Activated gamma-delta T cell treated with Interleukin-2 at 50 U/mL for 16 hours (primary cell): ENCODE data around the gene MSMP.

Experiments
- DNase-seq: peaks from one replicate; pipeline ENCODE4 v3.0.0-alpha.2; 2020

MSMP gene

GRCh38 chr9:35740243-35740642 is 13.8 kb downstream of the MSMP start:
- DNase-seq, result no peak

- DNase-seq, result no peak
Measured at GRCh38 chr9:35738924-35739323, 15.2 kb downstream of the MSMP start.

GRCh38 chr9:35738186-35738585 is 15.9 kb downstream of the MSMP start:
- no peak for DNase-seq

- no peak for DNase-seq
Measured at GRCh38 chr9:35737143-35737542, 16.9 kb downstream of the MSMP start.

- peak; percentile 64 for DNase-seq
Measured at GRCh38 chr9:35736201-35736633, 17.9 kb downstream of the MSMP start.

GRCh38 chr9:35734096-35734495 is 20.0 kb downstream of the MSMP start:
- no peak for DNase-seq

GRCh38 chr9:35732800-35733541 is 21.1 kb downstream of the MSMP start:
- DNase-seq, result no peak

GRCh38 chr9:35732185-35732799 is 21.8 kb downstream of the MSMP start, which contains the start of the genes CREB3 and TLN1:
Gene CREB3 (plus strand): TSS chr9:35732666. CDS start chr9:35732773, 107 bp downstream.
Gene TLN1 (minus strand): TSS chr9:35732195. CDS start chr9:35725694, 6,501 bp downstream.
- DNase-seq, result peak; percentile 97

- no peak for DNase-seq
Measured at GRCh38 chr9:35731415-35732184, 22.5 kb downstream of the MSMP start.

- DNase-seq, result no peak
Measured at GRCh38 chr9:35730486-35730854, 23.6 kb downstream of the MSMP start.

GRCh38 chr9:35729700-35730485 is 24.2 kb downstream of the MSMP start:
- DNase-seq, result no peak

- DNase-seq, result no peak
Measured at GRCh38 chr9:35729101-35729500, 25.0 kb downstream of the MSMP start.

- peak; percentile 35 for DNase-seq
Measured at GRCh38 chr9:35728041-35728971, 25.8 kb downstream of the MSMP start.

- no peak for DNase-seq
Measured at GRCh38 chr9:35727676-35728040, 26.4 kb downstream of the MSMP start.

- peak; percentile 53 for DNase-seq
Measured at GRCh38 chr9:35726931-35727330, 27.1 kb downstream of the MSMP start.

GRCh38 chr9:35725362-35725761 is 28.7 kb downstream of the MSMP start:
- no peak for DNase-seq

GRCh38 chr9:35723908-35724307 is 30.2 kb downstream of the MSMP start:
- DNase-seq, result no peak

GRCh38 chr9:35723426-35723825 is 30.6 kb downstream of the MSMP start:
- no peak for DNase-seq

GRCh38 chr9:35719546-35719945 is 34.5 kb downstream of the MSMP start:
- no peak for DNase-seq

GRCh38 chr9:35718721-35719511 is 35.2 kb downstream of the MSMP start:
- DNase-seq, result no peak
